ENCODE results near the gene GCHFR. TPM values are rescaled to one million over a fixed set of nuclear protein-coding genes. Genes with fewer than 3 reads are reported as not detected.

The GCHFR gene
- total RNA-seq, 4 donors from 2014 or later: 6.6 to 13.9 (median 11.8) TPM

DNA sequence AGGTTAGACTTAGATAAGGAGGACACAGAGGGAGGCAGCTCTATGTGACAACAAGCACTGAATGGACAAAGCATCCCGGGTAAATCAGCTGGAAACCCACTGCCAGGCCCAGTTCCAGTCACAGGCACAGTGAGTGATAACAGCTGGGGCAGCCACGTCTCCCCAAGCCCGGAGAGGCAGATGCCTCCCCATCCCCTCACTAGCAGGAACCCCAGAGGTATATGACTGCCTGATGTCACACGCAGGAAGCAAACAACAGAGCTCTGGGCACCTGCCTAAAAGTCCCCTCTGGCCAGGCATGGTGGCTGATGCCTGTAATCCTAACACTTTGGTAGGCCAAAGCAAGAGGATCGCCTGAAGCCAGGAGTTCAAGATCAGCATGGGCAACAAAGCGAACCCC lies 24.1 kb downstream of the GCHFR start:
- H3K9me3 ChIP-seq: no peaks in the 10 kb centered on the region
- no peak overlapping the region for H3K27ac ChIP-seq (replicated peaks in 1 of 4)
- no peak for DNase-seq (ENCODE audit: extremely low spot score)
- no peaks in the 10 kb centered on the region for H3K27me3 ChIP-seq
- TF ChIP-seq, protein P1, sequence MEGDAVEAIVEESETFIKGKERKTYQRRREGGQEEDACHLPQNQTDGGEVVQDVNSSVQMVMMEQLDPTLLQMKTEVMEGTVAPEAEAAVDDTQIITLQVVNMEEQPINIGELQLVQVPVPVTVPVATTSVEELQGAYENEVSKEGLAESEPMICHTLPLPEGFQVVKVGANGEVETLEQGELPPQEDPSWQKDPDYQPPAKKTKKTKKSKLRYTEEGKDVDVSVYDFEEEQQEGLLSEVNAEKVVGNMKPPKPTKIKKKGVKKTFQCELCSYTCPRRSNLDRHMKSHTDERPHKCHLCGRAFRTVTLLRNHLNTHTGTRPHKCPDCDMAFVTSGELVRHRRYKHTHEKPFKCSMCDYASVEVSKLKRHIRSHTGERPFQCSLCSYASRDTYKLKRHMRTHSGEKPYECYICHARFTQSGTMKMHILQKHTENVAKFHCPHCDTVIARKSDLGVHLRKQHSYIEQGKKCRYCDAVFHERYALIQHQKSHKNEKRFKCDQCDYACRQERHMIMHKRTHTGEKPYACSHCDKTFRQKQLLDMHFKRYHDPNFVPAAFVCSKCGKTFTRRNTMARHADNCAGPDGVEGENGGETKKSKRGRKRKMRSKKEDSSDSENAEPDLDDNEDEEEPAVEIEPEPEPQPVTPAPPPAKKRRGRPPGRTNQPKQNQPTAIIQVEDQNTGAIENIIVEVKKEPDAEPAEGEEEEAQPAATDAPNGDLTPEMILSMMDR (IDR thresholded peaks at IDR 0.05): no peak
- TF ChIP-seq POLR2AphosphoS5 (IDR thresholded peaks at IDR 0.05) (no peak), POLR2A (IDR thresholded peaks at IDR 0.05; ENCODE audit: low read depth) (no peak), EP300 (IDR thresholded peaks at IDR 0.05) (no peak)
- intact Hi-C loops (cut with DNase I): no loop called here
- H3K4me1 ChIP-seq: peaks cover 12 to 18% (median 15%) of the 10 kb centered on the region in 4 donors
- H3K4me3 ChIP-seq: no peak overlapping the region
- WGBS: 65% methylated on average over 6 of the region's 6 CpGs
- H3K36me3 ChIP-seq: peaks cover 0 to 29% (median 19%) of the 10 kb centered on the region in 4 donors

DNA sequence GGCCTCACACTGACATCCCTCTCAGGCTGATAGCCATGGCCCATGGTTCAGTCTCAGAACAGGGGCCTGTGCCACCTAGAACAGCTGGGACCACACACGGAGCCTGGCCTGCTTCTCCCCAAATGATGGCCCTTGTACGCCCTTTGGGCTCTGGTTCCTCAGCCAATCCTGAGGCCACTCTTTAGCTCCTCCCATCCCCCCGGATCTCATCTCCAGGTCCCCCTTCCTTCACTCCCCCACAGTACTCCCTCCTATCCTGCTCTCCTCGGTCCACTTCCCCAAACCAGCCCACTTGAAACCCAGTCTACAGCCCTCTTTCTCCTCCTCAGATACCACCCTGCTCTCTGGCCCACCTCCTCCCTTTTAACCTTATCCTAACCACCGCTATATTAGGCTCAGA lies 25.3 kb downstream of the GCHFR start:
- Histone ChIP-seq H3K27me3 (no peaks in the 10 kb centered on the region), H3K36me3 (peaks cover 0 to 29% (median 16%) of the 10 kb centered on the region in 4 donors), H3K9me3 (no peaks in the 10 kb centered on the region), H3K27ac (replicated peaks in 1 of 4) (no peak overlapping the region), H3K4me3 (no peak overlapping the region), H3K4me1 (peaks cover 12 to 28% (median 17%) of the 10 kb centered on the region in 4 donors)
- no peak for DNase-seq (ENCODE audit: extremely low spot score)
- intact Hi-C loops (cut with DNase I): no loop called here
- WGBS: 85% methylated on average over 5 of the region's 5 CpGs
- TF ChIP-seq POLR2AphosphoS5 (IDR thresholded peaks at IDR 0.05) (no peak), POLR2A (IDR thresholded peaks at IDR 0.05; ENCODE audit: low read depth) (no peak), EP300 (IDR thresholded peaks at IDR 0.05) (no peak)
- TF ChIP-seq, protein P1 (IDR thresholded peaks at IDR 0.05): no peak

DNA sequence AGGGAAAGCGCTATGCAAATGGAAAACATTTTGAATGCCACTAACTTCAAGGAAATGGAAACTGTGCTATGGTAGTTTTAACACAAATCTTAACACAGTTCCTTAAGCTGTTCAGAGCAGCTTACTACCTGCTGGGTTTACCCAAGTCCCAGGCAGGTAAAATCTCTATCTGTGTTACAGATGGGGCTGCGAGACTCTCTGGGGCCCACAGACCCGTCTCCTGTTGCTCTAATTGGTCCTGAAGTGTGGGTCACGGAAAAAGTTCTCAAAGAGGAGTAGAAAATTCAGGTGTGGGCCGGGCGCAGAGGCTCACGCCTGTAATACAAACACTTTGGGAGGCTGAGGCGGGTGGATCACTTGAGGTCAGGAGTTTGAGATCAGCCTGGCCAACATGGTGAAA lies 26.1 kb downstream of the GCHFR start:
- H3K4me3 ChIP-seq: no peak overlapping the region
- TF ChIP-seq POLR2AphosphoS5 (IDR thresholded peaks at IDR 0.05) (no peak), EP300 (IDR thresholded peaks at IDR 0.05) (no peak), POLR2A (IDR thresholded peaks at IDR 0.05; ENCODE audit: low read depth) (no peak)
- TF ChIP-seq, protein P1 (IDR thresholded peaks at IDR 0.05): no peak
- no peak for DNase-seq (ENCODE audit: extremely low spot score)
- intact Hi-C loops (cut with DNase I): no loop called here
- WGBS: 100% methylated on average over 8 of the region's 8 CpGs
- no peaks in the 10 kb centered on the region for H3K9me3 ChIP-seq
- no peaks in the 10 kb centered on the region for H3K27me3 ChIP-seq
- peaks cover 12 to 30% (median 19%) of the 10 kb centered on the region in 4 donors for H3K4me1 ChIP-seq
- H3K36me3 ChIP-seq: peaks cover 0 to 23% (median 13%) of the 10 kb centered on the region in 4 donors
- no peak overlapping the region for H3K27ac ChIP-seq (replicated peaks in 1 of 4)

DNA sequence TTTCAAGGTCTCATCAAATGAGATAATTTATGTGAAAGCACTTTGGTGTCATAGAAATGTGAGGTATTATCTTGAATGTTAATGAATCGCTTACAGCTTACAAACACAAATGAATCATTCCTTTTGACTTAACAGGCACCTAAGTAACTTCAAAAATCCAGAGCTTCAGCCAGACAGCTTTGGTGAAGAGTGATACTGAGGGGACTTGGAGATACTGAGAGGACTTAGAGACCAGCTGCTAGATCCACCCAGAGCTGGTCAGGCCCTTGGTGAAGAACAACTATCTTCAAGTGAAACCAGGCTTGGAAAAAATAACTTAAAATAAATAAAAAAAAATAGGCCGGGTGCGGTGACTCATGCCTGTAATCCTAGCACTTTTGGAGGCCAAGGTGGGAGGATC lies 26.9 kb downstream of the GCHFR start:
- no peak overlapping the region for H3K4me3 ChIP-seq
- H3K4me1 ChIP-seq: peaks cover 12 to 31% (median 24%) of the 10 kb centered on the region in 4 donors
- H3K27ac ChIP-seq (replicated peaks in 1 of 4): no peak overlapping the region
- no peaks in the 10 kb centered on the region for H3K27me3 ChIP-seq
- WGBS: 79% methylated on average over 3 of the region's 3 CpGs
- no peak for DNase-seq (ENCODE audit: extremely low spot score)
- intact Hi-C loops (cut with DNase I): no loop called here
- peaks cover 0 to 22% (median 13%) of the 10 kb centered on the region in 4 donors for H3K36me3 ChIP-seq
- TF ChIP-seq EP300 (IDR thresholded peaks at IDR 0.05): no peak
- TF ChIP-seq POLR2AphosphoS5 (IDR thresholded peaks at IDR 0.05): no peak
- TF ChIP-seq, protein P1 (IDR thresholded peaks at IDR 0.05): no peak
- TF ChIP-seq POLR2A (IDR thresholded peaks at IDR 0.05; ENCODE audit: low read depth): no peak
- no peaks in the 10 kb centered on the region for H3K9me3 ChIP-seq

DNA sequence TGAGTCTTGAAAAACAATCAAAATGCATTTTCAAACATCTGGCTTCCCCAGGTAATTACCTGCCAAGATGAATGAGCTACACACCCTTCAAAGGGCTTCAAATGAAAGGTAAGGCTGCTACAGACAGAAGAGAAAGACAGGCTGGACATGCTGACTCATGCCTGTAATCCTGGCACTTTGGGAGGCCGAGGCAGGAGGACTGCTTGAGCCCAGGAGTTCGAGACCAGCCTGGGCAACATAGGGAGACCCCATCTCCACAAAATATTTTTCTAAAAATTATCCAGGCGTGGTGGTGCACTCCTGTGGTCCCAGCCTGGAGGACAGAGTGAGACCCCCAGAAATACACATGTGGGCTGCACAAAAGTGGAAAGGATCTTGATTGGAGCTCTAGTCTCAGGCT lies 28.5 kb downstream of the GCHFR start:
- peaks cover 0 to 22% (median 13%) of the 10 kb centered on the region in 4 donors for H3K36me3 ChIP-seq
- H3K9me3 ChIP-seq: no peaks in the 10 kb centered on the region
- no peak overlapping the region for H3K4me3 ChIP-seq
- no peak overlapping the region for H3K27ac ChIP-seq (replicated peaks in 1 of 4)
- TF ChIP-seq POLR2A (IDR thresholded peaks at IDR 0.05; ENCODE audit: low read depth) (no peak), POLR2AphosphoS5 (IDR thresholded peaks at IDR 0.05) (no peak), EP300 (IDR thresholded peaks at IDR 0.05) (no peak)
- TF ChIP-seq, protein P1 (IDR thresholded peaks at IDR 0.05): no peak
- WGBS: 95% methylated on average over 3 of the region's 3 CpGs
- no peaks in the 10 kb centered on the region for H3K27me3 ChIP-seq
- DNase-seq (ENCODE audit: extremely low spot score): no peak
- peaks cover 5 to 31% (median 21%) of the 10 kb centered on the region in 4 donors for H3K4me1 ChIP-seq
- intact Hi-C loops (cut with DNase I): no loop called here

All from esophagus muscularis mucosa (tissue), 4 donors.